Measurements from ENCODE around the gene PIAS1.
"Not testable (repeated sequence)": the region's sequence is repeated elsewhere in the genome, so short reads cannot be mapped to it uniquely, and the experiment has no call there.

Gene PIAS1

GRCh38 chr15:68222432-68222743 is 168.3 kb downstream of the PIAS1 start:
- DNase-seq, result not testable (repeated sequence)

GRCh38 chr15:68223171-68223570 is 169.1 kb downstream of the PIAS1 start:
- DNase-seq, result no peak

- DNase-seq, result no peak
Measured at GRCh38 chr15:68224108-68224507, 170.0 kb downstream of the PIAS1 start.

DNA sequence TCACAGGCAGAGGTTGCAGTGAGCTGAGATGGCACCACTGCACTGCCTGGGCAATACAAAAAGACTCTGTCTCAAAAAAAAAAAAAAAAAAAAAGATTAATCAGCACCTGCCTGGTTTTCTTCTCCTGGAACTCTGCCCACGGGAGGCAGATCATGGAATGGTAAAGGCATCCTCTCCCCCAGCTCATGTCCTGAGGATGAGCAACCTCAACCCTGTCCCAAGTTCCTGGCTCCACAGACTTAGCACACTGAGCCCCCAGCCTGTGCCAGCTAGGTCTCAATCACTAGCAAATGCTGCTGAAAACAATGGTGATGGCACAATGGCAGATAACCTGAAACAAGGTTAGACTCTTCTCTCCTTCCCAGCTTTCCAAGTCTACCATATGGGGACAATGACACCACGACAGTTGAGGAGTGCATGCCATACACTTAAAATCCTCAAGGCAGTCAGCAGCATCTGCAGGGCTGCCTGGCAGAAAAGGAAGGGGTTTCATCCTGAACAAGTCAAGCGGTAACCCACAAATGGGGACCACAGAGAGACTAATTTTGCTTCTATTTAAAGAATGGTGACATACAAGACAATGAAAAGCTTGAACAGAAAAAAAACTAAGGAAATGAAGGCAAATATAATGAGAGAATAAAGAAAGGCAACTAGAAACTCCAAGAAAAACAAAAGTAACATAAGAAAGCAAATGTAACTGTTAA is 170.6 kb downstream of the PIAS1 start:
- no peak for DNase-seq

DNA sequence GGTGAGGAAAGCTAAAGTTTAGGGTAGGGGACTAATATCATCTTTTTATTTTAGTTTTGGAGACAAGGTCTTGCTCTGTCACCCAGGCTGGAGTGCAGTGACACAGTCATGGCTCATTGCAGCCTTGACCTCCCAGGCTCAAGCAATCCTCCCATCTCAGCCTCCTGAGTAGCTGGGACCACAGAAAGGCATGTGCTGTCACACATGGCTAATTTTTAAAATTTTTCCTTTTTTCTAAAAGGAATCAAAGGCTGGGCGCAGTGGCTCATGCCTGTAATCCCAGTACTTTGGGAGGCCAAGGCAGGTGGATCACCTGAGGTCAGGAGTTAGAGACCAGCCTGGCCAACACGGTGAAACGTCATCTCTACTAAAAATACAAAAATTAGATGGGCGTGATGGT is 171.3 kb downstream of the PIAS1 start:
- not testable (repeated sequence) for DNase-seq

DNA sequence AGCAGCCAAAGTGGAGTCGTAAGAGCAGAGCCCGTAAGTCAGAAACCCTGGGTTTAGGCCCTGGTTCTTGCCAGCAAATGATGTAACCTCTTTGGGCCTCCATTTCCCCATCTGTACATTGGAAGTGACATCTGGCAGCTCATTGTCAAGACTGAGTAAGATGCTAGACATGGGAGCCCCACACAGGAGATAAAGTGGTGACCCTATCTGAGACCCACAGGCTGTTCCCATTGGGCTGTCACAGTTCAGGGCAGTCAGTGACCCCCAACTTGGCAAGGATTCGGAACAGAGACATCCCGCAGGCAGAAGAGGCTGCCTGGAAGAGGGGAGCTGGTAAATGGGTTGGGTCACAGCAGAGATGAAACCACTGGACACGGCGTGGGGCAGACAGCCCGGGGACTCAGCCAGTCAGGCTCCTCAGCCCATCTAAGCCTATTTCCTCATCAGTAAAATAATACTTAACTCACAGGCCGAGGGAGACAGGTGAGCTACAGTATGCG is 173.6 kb downstream of the PIAS1 start:
- DNase-seq, result no peak

- no peak for DNase-seq
Measured at GRCh38 chr15:68228143-68228970, 174.2 kb downstream of the PIAS1 start.

DNA sequence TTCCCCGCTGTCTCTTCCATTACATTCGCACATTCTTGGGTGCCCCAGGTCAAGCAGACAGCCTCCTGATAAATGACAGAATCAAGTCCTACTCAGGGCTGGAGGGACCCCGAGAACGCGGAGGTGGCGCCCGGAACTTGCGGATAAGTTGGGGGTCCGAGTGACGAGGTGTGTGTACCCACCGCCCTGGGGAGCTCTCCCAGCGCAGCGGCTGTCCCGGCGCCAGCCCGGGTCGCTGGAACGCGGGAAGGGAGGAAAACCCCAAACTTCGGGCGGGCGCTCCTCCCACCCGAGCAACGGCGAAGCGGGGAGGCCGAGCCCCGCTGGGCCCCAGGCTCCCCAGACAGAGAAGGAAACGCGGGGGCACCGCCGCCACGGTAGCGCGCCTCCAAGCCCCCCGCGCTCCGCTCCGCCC is 174.9 kb downstream of the PIAS1 start:
- no peak for DNase-seq

GRCh38 chr15:68229386-68230156 is 175.5 kb downstream of the PIAS1 start, which contains the start of gene CLN6:
Gene CLN6, minus strand, starts transcription at chr15:68229728. Its CDS starts 144 bp downstream, at chr15:68229584.
- peak; percentile 76 for DNase-seq

- DNase-seq, result no peak
Measured at GRCh38 chr15:68230157-68231100, 176.3 kb downstream of the PIAS1 start.

DNA sequence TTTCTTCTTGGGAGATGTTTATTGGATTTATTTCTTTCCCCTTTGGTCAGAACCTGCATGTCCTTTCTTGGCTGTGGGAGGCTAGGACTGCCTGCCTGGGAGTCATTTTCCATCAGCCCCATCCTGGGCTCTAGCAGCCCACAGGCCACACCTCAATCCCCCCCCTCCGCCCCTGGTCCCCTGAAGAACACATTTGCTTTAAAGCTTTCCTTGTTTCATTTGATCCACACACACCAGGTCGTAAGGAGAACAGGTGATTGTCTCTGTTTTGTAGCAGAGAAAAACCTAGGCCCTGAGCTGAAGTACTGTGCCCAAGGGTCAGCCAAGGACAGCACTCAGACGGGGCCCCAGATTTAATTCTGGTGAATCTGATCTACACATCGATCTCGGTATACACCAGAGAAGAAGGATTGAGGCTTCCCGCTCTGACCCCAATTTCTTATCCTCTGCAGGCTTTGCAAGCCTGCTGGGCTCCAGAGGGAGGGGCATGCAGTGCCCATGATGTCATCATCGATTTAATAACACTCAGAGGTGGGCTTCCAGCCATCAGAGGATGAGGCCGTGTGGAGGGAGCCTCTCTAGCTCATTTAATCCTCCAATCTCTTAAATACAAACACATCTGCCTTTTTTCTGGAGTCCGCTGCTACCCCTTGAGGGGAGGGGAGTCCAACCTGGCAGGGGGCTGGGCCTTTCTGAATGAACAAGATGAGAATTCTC is 177.1 kb downstream of the PIAS1 start:
- DNase-seq, result no peak

DNA sequence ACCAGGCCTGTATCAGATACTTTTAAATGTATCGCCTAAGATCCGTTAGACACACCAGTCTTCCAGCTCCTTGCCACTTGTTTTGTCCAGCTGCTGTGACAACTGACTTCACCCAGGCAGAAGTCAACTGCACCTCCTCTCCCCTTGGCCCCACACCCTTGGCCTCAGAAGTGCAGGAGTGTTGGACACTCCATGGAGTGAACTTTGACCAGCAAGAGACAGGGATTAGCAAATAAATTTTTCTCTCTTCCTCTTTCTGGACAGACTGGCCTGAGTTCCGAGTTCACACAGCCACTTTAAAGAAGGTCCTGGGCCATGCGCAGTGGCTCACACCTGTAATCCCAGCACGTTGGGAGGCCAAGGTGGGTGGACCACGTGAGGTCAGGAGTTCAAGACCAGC is 178.3 kb downstream of the PIAS1 start:
- DNase-seq, result no peak

DNA sequence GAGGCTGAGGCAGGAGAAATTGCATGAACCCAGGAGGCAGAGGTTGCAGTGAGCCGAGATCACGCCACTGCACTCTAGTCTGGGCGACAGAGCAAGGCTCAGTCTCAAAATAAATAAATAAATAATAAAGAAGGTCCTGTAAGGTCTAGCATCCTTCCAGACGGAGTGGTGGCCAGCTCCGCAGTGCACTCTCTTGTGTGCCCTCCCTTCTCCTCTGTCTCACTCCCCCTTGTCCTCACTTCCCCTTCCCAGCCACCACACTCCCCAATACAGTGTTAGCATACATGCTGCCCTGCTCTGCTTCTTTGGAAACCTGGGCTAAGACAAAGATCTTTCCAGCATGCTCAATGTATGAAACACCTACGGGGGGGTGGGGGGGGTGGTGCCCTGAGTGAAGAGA is 178.8 kb downstream of the PIAS1 start:
- no peak for DNase-seq

GRCh38 chr15:68234060-68234459 is 179.9 kb downstream of the PIAS1 start:
- DNase-seq, result no peak

DNA sequence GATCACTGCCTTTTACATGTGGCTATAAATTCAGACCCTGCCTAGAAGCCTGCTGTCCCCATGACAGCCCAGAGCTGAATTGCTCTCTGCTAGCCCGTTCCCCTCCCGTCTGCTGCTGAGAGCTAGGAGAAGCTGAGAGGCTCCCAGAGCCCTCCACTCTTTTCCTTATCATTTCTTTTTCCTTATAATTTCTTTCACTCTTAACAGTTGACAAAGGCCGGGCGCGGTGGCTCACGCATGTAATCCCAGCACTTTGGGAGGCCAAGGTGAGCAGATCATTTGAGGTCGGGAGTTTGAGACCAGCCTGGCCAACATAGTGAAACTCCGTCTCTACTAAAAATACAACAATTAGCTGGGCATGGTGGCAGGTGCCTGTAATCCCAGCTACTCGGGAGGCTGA is 180.4 kb downstream of the PIAS1 start:
- DNase-seq, result not testable (repeated sequence)

- no peak for DNase-seq
Measured at GRCh38 chr15:68235022-68235421, 180.9 kb downstream of the PIAS1 start.

GRCh38 chr15:68239025-68239424 is 184.9 kb downstream of the PIAS1 start:
- no peak for DNase-seq

- DNase-seq, result no peak
Measured at GRCh38 chr15:68241088-68241935, 187.2 kb downstream of the PIAS1 start.

Measured in NCI-H345 (cell line).